OCI-LY3 (cell line): ENCODE data around the gene COL8A2.

ENCODE experiments used
- CTCF ChIP-seq: fragments of 200-600, 300-600 bp; sonication (generic); IDR thresholded peaks from 2 replicates; pipeline ENCODE4 v1.5.1; 2014; ENCODE audit warnings: antibody characterized with exemption, low read length, low read depth
- EZH2phosphoT487 ChIP-seq: fragments of 200-600 bp; shearing (Covaris generic); IDR thresholded peaks from 2 replicates; pipeline ENCODE4 v1.6.1; 2018; ENCODE audit warnings: antibody characterized with exemption, mixed run types, low read depth

GRCh38 chr1:36142121-36142520, 17.1 kb upstream of the COL8A2 start:
- TF ChIP-seq CTCF (no peak), EZH2phosphoT487 (no peak)
